ENCODE measurements around the gene ITGB3. TPM values are rescaled to one million over a fixed set of nuclear protein-coding genes. Genes with fewer than 3 reads are reported as not detected.

The ITGB3 gene
- total and polyA plus RNA-seq, 9 donors, result 7.9 to 19.1 (median 16.1) TPM

DNA sequence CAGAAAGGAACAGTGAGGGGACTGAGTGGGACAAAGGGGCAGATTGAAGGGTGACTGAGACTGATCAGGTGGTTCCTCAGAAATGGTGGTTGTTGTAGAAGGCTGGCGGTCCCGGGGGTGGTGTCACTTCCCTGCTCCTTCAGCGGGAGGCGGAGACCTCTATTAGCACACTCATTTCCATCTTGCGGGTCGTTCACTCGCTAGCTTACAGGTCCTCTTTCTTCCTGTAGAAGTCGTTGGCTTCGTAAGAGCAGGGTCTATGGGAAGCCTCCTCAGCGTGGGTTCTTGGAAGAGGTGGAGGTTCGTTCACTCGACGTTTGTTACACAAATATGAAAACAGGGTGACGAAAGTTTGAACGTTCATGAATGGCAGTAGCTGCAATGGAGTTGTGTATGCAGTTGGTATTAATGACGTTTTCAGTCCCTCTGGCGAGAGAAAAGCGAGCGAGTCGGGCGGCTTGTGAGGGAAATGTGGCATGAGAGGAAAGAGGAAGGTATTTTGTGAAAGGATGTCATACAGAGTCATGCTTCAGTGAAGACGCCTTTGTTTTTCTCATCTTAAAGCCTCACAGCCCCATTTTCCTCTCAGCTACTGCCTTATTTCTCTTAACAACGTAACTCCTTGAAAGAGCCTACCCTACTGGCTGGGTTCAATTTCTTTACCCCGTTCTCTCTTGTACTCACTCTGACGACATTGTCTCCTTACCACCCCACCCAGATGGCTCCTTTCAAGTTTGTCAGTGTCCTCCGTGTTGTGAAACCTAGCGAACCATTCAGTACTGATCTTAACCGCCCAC, 70.8 kb downstream of the ITGB3 start:
- DNase-seq, result peak; percentile 89
- 4% methylated on average over 15 of the region's 28 CpGs for WGBS (ENCODE audit: insufficient coverage)

DNA sequence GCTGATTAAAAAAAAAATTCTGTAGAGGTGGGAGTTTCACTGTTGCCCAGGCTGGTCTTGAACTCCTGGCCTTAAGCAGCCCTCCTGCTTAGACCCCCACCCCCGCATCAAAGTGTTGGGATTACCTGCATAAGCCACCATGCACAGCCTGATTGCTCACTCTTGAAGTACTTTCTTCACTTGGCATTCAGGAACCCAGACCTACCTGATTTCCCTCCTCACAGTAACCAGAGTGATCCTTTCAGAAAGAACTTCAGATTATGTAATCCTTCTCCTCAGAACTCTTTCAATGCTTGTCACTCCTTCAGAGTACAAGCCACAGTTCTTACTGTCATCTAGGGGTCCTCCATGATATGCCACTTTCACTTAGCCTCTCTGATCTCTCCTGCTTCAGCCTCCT, 71.5 kb downstream of the ITGB3 start:
- Histone ChIP-seq H3K27ac (ENCODE audit: low read length) (no peak overlapping the region), H3K9me3 (replicated peaks; ENCODE audit: control insufficient read depth, low read depth, low read length) (peaks cover 7% of the 10 kb centered on the region), H3K4me1 (ENCODE audit: control insufficient read depth, insufficient read depth, low read length) (no peaks in the 10 kb centered on the region), H3K36me3 (ENCODE audit: control insufficient read depth, insufficient read depth, low read length) (no peaks in the 10 kb centered on the region), H3K27me3 (ENCODE audit: control insufficient read depth, insufficient read depth, low read length) (peaks cover 4% of the 10 kb centered on the region), H3K4me3 (ENCODE audit: low read length) (no peak overlapping the region)
- 100% methylated on average over 1 of the region's 1 CpG for WGBS (ENCODE audit: insufficient coverage)
- no peak for DNase-seq

More for the DNA sequence above, 70.8 kb downstream of the ITGB3 start:
- Histone ChIP-seq H3K27ac (ENCODE audit: low read length) (peak overlapping the region; percentile 97), H3K36me3 (ENCODE audit: control insufficient read depth, insufficient read depth, low read length) (no peaks in the 10 kb centered on the region), H3K4me1 (ENCODE audit: control insufficient read depth, insufficient read depth, low read length) (no peaks in the 10 kb centered on the region), H3K4me3 (ENCODE audit: low read length) (peak overlapping the region; percentile 72), H3K27me3 (ENCODE audit: control insufficient read depth, insufficient read depth, low read length) (peaks cover 4% of the 10 kb centered on the region), H3K9me3 (replicated peaks; ENCODE audit: control insufficient read depth, low read depth, low read length) (peaks cover 7% of the 10 kb centered on the region)

DNA sequence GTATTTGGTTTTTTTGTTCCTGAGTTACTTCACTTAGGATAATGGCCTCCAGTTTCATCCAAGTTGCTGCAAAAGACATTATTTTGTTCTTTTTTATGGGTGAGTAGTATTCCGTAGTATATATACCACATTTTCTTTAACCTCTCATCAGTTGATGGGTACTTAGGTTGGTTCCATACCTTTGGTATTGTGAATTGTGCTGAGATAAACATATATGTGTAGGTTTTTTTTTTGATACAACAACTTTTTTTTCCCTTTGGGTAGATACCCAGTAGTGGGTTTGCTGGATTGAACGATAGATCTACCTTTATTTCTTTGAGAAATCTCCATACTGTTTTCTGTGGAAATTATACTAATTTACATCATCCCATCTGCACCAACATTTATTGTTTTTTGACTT, 76.9 kb downstream of the ITGB3 start:
- Histone ChIP-seq H3K4me1 (ENCODE audit: control insufficient read depth, insufficient read depth, low read length) (no peaks in the 10 kb centered on the region), H3K27ac (ENCODE audit: low read length) (no peak overlapping the region), H3K27me3 (ENCODE audit: control insufficient read depth, insufficient read depth, low read length) (no peaks in the 10 kb centered on the region), H3K9me3 (replicated peaks; ENCODE audit: control insufficient read depth, low read depth, low read length) (no peaks in the 10 kb centered on the region), H3K36me3 (ENCODE audit: control insufficient read depth, insufficient read depth, low read length) (no peaks in the 10 kb centered on the region), H3K4me3 (ENCODE audit: low read length) (no peak overlapping the region)
- no peak for DNase-seq
- WGBS (ENCODE audit: insufficient coverage), result no CpG with 5 or more reads among the region's 2 CpGs

DNA sequence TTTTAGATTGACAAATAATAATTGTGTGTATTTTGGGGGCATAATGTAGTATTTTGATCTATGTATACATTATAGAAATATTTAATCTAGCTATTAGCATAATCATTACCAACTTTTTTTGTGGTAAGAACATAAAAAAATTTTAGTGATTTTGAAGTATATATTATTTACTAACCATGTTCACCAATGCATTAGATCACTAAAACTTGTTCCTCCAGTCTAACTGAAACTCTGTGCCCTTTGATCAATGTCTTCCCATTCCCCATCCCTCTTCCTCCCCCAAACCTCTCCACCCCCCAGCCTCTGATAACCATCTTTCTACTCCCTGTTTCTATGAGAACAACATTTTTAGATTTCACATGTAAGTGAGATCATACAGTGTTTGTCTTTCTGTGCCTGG, 78.7 kb downstream of the ITGB3 start:
- no peak overlapping the region for H3K4me3 ChIP-seq (ENCODE audit: low read length)
- H3K36me3 ChIP-seq (ENCODE audit: control insufficient read depth, insufficient read depth, low read length), result no peaks in the 10 kb centered on the region
- no peaks in the 10 kb centered on the region for H3K4me1 ChIP-seq (ENCODE audit: control insufficient read depth, insufficient read depth, low read length)
- DNase-seq, result no peak
- no peak overlapping the region for H3K27ac ChIP-seq (ENCODE audit: low read length)
- H3K9me3 ChIP-seq (replicated peaks; ENCODE audit: control insufficient read depth, low read depth, low read length), result no peaks in the 10 kb centered on the region
- H3K27me3 ChIP-seq (ENCODE audit: control insufficient read depth, insufficient read depth, low read length), result no peaks in the 10 kb centered on the region

DNA sequence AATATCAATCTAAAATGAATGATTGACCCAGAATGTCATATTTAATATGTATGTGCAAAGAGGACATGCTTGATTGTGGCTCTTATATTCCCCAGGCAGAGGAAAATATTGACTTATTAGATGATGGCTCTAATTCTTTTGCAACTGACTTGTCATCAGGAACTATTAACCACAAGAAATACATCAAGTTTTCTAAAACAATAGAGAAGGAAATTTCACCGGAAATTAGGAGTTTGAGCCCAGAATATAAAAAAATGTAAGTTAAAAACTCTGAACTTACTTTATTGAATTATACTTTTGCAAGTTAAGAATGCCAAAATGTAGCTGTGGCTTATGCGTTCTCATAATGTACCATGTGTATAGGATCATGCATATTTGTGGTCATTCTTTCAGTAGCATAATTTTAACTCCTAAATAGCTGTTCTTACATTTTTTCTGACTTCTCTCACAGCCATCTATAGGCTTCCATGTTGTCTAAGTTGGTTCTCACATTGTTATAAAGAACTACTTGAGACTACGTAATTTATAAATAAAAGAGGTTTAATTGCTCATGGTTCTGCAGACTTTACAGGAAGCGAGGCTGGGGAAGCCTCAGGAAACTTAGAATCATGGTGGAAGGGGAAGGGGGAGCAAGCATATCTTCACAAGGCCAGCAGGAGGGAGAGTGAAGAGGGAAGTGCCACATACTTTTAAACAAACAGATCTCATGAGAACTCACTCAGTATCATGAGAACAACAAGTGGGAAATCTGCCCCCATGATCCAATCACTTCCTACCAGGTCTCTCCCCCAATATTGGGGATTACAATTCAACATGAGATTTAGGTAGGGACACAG, 81.7 kb downstream of the ITGB3 start:
- Histone ChIP-seq H3K9me3 (replicated peaks; ENCODE audit: control insufficient read depth, low read depth, low read length) (no peaks in the 10 kb centered on the region), H3K4me3 (ENCODE audit: low read length) (no peak overlapping the region), H3K4me1 (ENCODE audit: control insufficient read depth, insufficient read depth, low read length) (no peaks in the 10 kb centered on the region), H3K27me3 (ENCODE audit: control insufficient read depth, insufficient read depth, low read length) (no peaks in the 10 kb centered on the region), H3K27ac (ENCODE audit: low read length) (no peak overlapping the region), H3K36me3 (ENCODE audit: control insufficient read depth, insufficient read depth, low read length) (no peaks in the 10 kb centered on the region)
- no CpG with 5 or more reads among the region's 4 CpGs for WGBS (ENCODE audit: insufficient coverage)
- no peak for DNase-seq

DNA sequence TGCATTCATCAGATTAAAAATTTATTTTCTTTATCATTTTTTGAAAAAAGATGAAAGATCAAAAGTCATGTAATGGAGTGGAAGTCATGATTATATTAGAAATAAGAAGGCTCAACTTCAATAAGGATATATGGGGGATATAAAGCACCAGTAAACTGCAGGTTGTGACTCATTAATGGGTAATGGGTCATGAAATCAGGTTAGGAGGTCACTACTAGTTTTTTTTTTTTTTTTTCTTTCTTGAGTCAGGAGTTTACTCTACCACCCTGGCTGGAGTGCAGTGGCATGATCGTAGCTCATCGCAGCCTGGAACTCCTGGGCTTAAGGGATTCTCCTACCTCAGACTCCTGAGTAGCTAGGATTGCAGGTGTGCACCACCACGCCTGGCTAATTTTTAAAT, 84.4 kb downstream of the ITGB3 start:
- WGBS (ENCODE audit: insufficient coverage), result 80% methylated on average over 1 of the region's 3 CpGs
- no peaks in the 10 kb centered on the region for H3K36me3 ChIP-seq (ENCODE audit: control insufficient read depth, insufficient read depth, low read length)
- no peaks in the 10 kb centered on the region for H3K9me3 ChIP-seq (replicated peaks; ENCODE audit: control insufficient read depth, low read depth, low read length)
- H3K4me1 ChIP-seq (ENCODE audit: control insufficient read depth, insufficient read depth, low read length), result no peaks in the 10 kb centered on the region
- DNase-seq, result no peak
- H3K4me3 ChIP-seq (ENCODE audit: low read length), result no peak overlapping the region
- no peaks in the 10 kb centered on the region for H3K27me3 ChIP-seq (ENCODE audit: control insufficient read depth, insufficient read depth, low read length)
- no peak overlapping the region for H3K27ac ChIP-seq (ENCODE audit: low read length)

DNA sequence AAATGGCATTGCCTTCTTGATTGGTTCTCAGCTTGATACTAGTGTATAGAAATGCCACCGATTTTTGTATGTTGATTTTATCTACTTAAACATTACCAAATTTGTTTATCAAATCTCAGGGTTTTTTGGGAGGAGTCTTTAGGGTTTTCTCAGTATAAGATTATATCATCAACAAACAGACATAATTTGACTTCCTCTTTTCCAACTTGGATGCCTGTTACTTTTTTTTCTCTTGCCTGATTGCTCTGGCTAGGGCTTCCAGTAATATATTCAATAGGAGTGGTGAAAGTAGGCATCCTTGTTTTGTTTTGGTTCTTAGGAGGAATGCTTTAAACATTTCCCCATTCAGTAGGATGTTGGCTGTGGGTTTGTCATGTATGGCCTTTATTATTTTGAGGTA, 99.2 kb downstream of the ITGB3 start:
- no peaks in the 10 kb centered on the region for H3K4me1 ChIP-seq (ENCODE audit: control insufficient read depth, insufficient read depth, low read length)
- DNase-seq, result no peak
- no peaks in the 10 kb centered on the region for H3K9me3 ChIP-seq (replicated peaks; ENCODE audit: control insufficient read depth, low read depth, low read length)
- WGBS (ENCODE audit: insufficient coverage), result no CpG with 5 or more reads among the region's 1 CpG
- no peaks in the 10 kb centered on the region for H3K36me3 ChIP-seq (ENCODE audit: control insufficient read depth, insufficient read depth, low read length)
- no peak overlapping the region for H3K27ac ChIP-seq (ENCODE audit: low read length)
- H3K27me3 ChIP-seq (ENCODE audit: control insufficient read depth, insufficient read depth, low read length), result no peaks in the 10 kb centered on the region
- no peak overlapping the region for H3K4me3 ChIP-seq (ENCODE audit: low read length)

DNA sequence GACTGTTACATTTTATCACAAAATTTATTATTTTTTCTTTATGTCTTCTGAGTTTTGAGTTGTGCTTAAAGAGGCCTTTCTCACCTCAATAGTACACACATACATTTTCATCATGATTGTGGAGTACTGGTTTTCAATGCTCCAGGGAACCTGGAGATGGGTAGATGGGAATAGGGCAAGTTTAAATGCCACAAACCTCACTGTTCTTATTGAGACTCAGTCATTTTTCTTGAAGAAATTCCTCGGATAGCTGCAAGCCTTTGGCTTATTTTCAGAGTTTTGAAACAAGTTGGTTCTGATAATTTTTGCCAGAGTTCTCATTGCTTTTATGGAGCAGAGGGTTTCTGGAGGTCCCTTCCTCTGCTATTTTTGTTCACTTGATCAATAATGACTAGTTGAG, 105.0 kb downstream of the ITGB3 start:
- H3K9me3 ChIP-seq (replicated peaks; ENCODE audit: control insufficient read depth, low read depth, low read length), result no peaks in the 10 kb centered on the region
- no peaks in the 10 kb centered on the region for H3K36me3 ChIP-seq (ENCODE audit: control insufficient read depth, insufficient read depth, low read length)
- no CpG with 5 or more reads among the region's 1 CpG for whole genome bisulfite sequencing (ENCODE audit: insufficient coverage)
- no peaks in the 10 kb centered on the region for H3K27me3 ChIP-seq (ENCODE audit: control insufficient read depth, insufficient read depth, low read length)
- DNase-seq, result no peak
- H3K4me3 ChIP-seq (ENCODE audit: low read length), result no peak overlapping the region
- no peaks in the 10 kb centered on the region for H3K4me1 ChIP-seq (ENCODE audit: control insufficient read depth, insufficient read depth, low read length)
- no peak overlapping the region for H3K27ac ChIP-seq (ENCODE audit: low read length)

Data from muscle of leg (tissue), 11 donors.